DMS114 treated with DMSO at 0.1 percent for 48 hours (cell line): ENCODE results near the gene TRIP6.
A peak's percentile ranks its signal among the peaks of the same experiment; 100 is the strongest.

ENCODE experiments used
- DNase-seq: peaks from one replicate; lab custom pipeline; 2025; ENCODE audit not compliant: unreplicated experiment; lab: John Stamatoyannopoulos, UW

Gene TRIP6

GRCh38 chr7:100873599-100874299 lies 6.6 kb downstream of the TRIP6 start:
- DNase-seq = no peak

GRCh38 chr7:100874300-100874576 lies 7.1 kb downstream of the TRIP6 start:
- DNase-seq = no peak

GRCh38 chr7:100874577-100875355 lies 7.6 kb downstream of the TRIP6 start, which contains the start of gene SRRT:
SRRT (plus strand) TSS chr7:100875103; CDS start chr7:100875591, 488 bp downstream.
- DNase-seq = peak; percentile 95

GRCh38 chr7:100875356-100875751 lies 8.2 kb downstream of the TRIP6 start:
- no peak for DNase-seq

GRCh38 chr7:100878013-100878412 lies 10.8 kb downstream of the TRIP6 start:
- no peak for DNase-seq

- DNase-seq = no peak
Measured at GRCh38 chr7:100878685-100879084, 11.5 kb downstream of the TRIP6 start.

GRCh38 chr7:100879685-100880261 lies 12.6 kb downstream of the TRIP6 start:
- DNase-seq = no peak

- DNase-seq = no peak
Measured at GRCh38 chr7:100880645-100881044, 13.5 kb downstream of the TRIP6 start.

- no peak for DNase-seq
Measured at GRCh38 chr7:100881136-100881535, 13.9 kb downstream of the TRIP6 start.

GRCh38 chr7:100882201-100882600 lies 15.0 kb downstream of the TRIP6 start:
- DNase-seq = no peak

- DNase-seq = no peak
Measured at GRCh38 chr7:100882785-100883526, 15.8 kb downstream of the TRIP6 start.

- no peak for DNase-seq
Measured at GRCh38 chr7:100884736-100885439, 17.7 kb downstream of the TRIP6 start.

GRCh38 chr7:100885440-100886141 lies 18.4 kb downstream of the TRIP6 start:
- DNase-seq = no peak

GRCh38 chr7:100886142-100886935 lies 19.2 kb downstream of the TRIP6 start:
- DNase-seq = no peak

GRCh38 chr7:100886936-100887515 lies 19.8 kb downstream of the TRIP6 start:
- DNase-seq = no peak

GRCh38 chr7:100887516-100888290 lies 20.5 kb downstream of the TRIP6 start:
- no peak for DNase-seq

- no peak for DNase-seq
Measured at GRCh38 chr7:100888291-100888987, 21.3 kb downstream of the TRIP6 start.
